PFSK-1 (cell line): ENCODE measurements around the gene AHSP.

Source experiments
- FOXP2 ChIP-seq: optimal IDR thresholded peaks from 2 replicates; pipeline ENCODE3; 2011; ENCODE audit warnings: borderline replicate concordance, control low read depth, inconsistent platforms; ENCODE audit not compliant: insufficient read depth; ENCODE audit errors: extremely low read length, extremely low read depth
- POLR2AphosphoS5 ChIP-seq: IDR thresholded peaks from 2 replicates; pipeline ENCODE4 v1.6.1; 2012; ENCODE audit warnings: low read depth, mild to moderate bottlenecking, control low read depth, low read length, moderate library complexity
- REST ChIP-seq, 2 experiments: IDR thresholded peaks; 2 replicates each; pipeline versions ENCODE4 v1.6.1 to v1.8.0; 2011 to 2012; ENCODE audit warnings: low read depth in 2 of 2, low read length in 2 of 2, control low read depth in 1 of 2, inconsistent platforms in 1 of 2, mild to moderate bottlenecking in 1 of 2, moderate library complexity in 1 of 2; ENCODE audit not compliant: insufficient read depth in 1 of 2
- SIN3A ChIP-seq: IDR thresholded peaks from 2 replicates; pipeline ENCODE4 v1.6.1; 2012; ENCODE audit warnings: mild to moderate bottlenecking, low read length, moderate library complexity, borderline replicate concordance; ENCODE audit not compliant: insufficient read depth
- TAF1 ChIP-seq: IDR thresholded peaks from 2 replicates; pipeline ENCODE4 v1.6.1; 2012; ENCODE audit warnings: low read length, control low read depth, borderline replicate concordance; ENCODE audit not compliant: insufficient read depth

The AHSP gene

GRCh38 chr16:31529937-31530312 is 2.2 kb downstream of the AHSP start:
- TF ChIP-seq FOXP2, result no peak

GRCh38 chr16:31530405-31530804 is 2.7 kb downstream of the AHSP start:
- no peak for TF ChIP-seq SIN3A
- no peak for TF ChIP-seq POLR2AphosphoS5
- TF ChIP-seq FOXP2, result no peak
- TF ChIP-seq REST (IDR thresholded peaks at IDR 0.05; ENCODE audit: insufficient read depth in 1 of 2, low read depth in 2 of 2, low read length in 2 of 2), result no peak
- no peak for TF ChIP-seq TAF1

- TF ChIP-seq REST (IDR thresholded peaks at IDR 0.05; ENCODE audit: insufficient read depth in 1 of 2, low read depth in 2 of 2, low read length in 2 of 2) (no peak), POLR2AphosphoS5 (no peak), TAF1 (no peak), FOXP2 (no peak), SIN3A (no peak)
Measured at GRCh38 chr16:31531096-31531495, 3.4 kb downstream of the AHSP start.

GRCh38 chr16:31532120-31532519 is 4.4 kb downstream of the AHSP start:
- TF ChIP-seq POLR2AphosphoS5, result no peak
- no peak for TF ChIP-seq FOXP2
- no peak for TF ChIP-seq REST (IDR thresholded peaks at IDR 0.05; ENCODE audit: insufficient read depth in 1 of 2, low read depth in 2 of 2, low read length in 2 of 2)
- TF ChIP-seq TAF1, result no peak
- no peak for TF ChIP-seq SIN3A

- TF ChIP-seq POLR2AphosphoS5, result no peak
- TF ChIP-seq TAF1, result no peak
- no peak for TF ChIP-seq REST (IDR thresholded peaks at IDR 0.05; ENCODE audit: insufficient read depth in 1 of 2, low read depth in 2 of 2, low read length in 2 of 2)
- no peak for TF ChIP-seq SIN3A
- TF ChIP-seq FOXP2, result no peak
Measured at GRCh38 chr16:31532896-31533295, 5.2 kb downstream of the AHSP start.
